Epithelial cell of esophagus (primary cell): ENCODE results near the gene LCE4A.

Experiments used
- DNase-seq: peaks from one replicate; pipeline ENCODE4 v3.0.0; 2010; ENCODE audit warnings: low read depth
- H3K4me3 ChIP-seq: 2 replicates; pipeline ENCODE4 v1.5.1; 2011; ENCODE audit warnings: mild to moderate bottlenecking, low read length, control low read depth
- CTCF ChIP-seq: IDR thresholded peaks from 2 replicates; pipeline ENCODE4 v1.5.1; 2011; ENCODE audit warnings: low read depth, mild to moderate bottlenecking, low read length, control low read depth, inconsistent platforms; ENCODE audit not compliant: insufficient read depth; ENCODE audit errors: missing control alignments

LCE4A gene

DNA sequence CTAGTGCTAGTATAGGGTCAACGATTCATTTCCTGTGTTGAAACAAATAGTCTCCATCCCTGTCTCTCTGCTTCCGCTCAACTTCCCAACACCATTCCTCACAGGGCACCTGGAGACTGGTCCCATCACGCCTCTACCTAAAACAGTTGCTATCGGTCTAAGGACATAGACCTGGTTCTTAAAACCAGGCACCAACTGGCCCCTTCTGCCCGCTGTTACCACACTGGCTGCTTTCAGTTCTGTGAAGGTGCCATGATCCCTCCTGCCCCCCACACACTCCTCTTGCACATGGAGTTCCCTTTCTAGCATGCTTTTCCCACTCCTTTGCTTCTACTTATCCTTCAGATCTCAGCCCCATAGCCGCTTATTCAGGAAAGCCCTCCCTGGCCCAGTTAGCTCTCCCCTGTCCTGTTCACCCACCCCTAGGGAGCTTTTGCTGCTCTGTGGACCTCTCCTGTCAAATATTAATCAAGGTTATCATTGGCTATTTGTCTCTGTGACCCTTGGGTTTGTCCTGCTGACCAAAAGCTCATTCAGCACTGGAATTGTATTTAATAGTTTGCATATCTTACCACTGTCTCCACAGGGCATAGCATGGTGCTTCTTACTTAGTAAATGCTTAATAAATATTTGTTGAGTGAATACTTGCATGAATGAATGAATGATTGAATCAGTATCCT is 37.9 kb downstream of the LCE4A start:
- TF ChIP-seq CTCF: no peak
- no peak overlapping the region for H3K4me3 ChIP-seq
- no peak for DNase-seq

GRCh38 chr1:152747831-152748230 is 39.9 kb downstream of the LCE4A start:
- DNase-seq: peak; percentile 48
- no peak for TF ChIP-seq CTCF
- H3K4me3 ChIP-seq: no peak overlapping the region

DNA sequence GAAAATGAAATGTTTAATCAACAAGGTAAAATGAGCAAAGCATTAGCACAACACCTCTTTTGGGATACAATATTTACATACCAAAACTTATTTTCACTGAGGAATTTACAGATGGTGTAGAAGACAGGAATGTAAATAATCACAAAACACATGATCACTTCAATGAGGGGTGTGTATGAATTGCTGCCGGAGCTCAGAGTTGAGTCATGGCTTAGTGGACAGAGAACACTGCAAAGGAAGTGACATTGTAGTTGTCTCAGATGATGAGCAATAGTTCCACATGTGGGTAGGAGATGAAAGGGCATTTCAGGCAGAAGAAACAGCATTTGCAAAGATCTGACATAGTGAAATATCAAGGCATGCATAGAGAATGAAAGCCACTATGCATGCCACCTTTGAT is 44.3 kb downstream of the LCE4A start:
- peak; percentile 96 for DNase-seq
- H3K4me3 ChIP-seq: no peak overlapping the region
- no peak for TF ChIP-seq CTCF

- no peak for TF ChIP-seq CTCF
- no peak for DNase-seq
- no peak overlapping the region for H3K4me3 ChIP-seq
These were observed 45.6 kb downstream of the LCE4A start for GRCh38 chr1:152753586-152753985.

- DNase-seq: peak; percentile 82
- no peak for TF ChIP-seq CTCF
- H3K4me3 ChIP-seq: no peak overlapping the region
These were observed 48.9 kb downstream of the LCE4A start for GRCh38 chr1:152756872-152757271.

DNA sequence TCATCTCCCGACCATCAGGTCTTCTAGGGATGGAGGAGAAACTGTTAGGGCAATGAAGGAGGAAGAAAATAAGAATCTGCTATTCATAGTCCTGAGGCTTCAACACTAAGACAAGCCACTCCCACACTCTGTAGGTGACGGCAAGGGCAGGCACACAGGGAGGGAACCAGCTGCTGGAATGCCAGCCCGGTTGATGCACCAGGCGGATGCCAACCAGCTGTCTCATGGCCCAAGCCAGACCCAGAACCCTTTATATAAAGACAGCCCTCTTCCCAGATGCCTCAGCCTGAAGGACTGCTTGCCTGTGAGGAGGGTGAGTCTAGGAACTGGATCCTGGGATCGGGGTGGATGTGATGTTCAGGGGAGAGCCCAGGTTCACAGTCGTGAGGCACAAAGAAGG is 49.8 kb downstream of the LCE4A start, which contains the start of gene KPRP:
Gene KPRP, plus strand, starts transcription at position 279 of the 400 bp plus-strand sequence. CDS start 1,564 bp downstream, outside the sequence.
- H3K4me3 ChIP-seq: no peak within 1 kb of the TSS
- DNase-seq: peak; percentile 43
- no peak for TF ChIP-seq CTCF

GRCh38 chr1:152758636-152759035 is 50.7 kb downstream of the LCE4A start:
- no peak overlapping the region for H3K4me3 ChIP-seq
- DNase-seq: no peak
- TF ChIP-seq CTCF: no peak
